NT2/D1 (cell line): ENCODE data around the gene PURB.
"Not testable (repeated sequence)": the region's sequence is repeated elsewhere in the genome, so short reads cannot be mapped to it uniquely, and the experiment has no call there.

Experiments used
- DNase-seq: peaks from one replicate; pipeline ENCODE4 v3.0.0-alpha.2; 2011; ENCODE audit warnings: low read depth, low spot score
- H3K27me3 ChIP-seq: 2 replicates; pipeline ENCODE4 v1.6.0; 2011; ENCODE audit warnings: mild to moderate bottlenecking; ENCODE audit not compliant: insufficient read length, insufficient read depth
- H3K36me3 ChIP-seq: 2 replicates; pipeline ENCODE4 v1.6.1; 2011; ENCODE audit warnings: mild to moderate bottlenecking, low read length, mixed read lengths; ENCODE audit not compliant: insufficient read depth, insufficient read length
- H3K4me1 ChIP-seq: 2 replicates; pipeline ENCODE4 v1.5.1; 2011; ENCODE audit not compliant: insufficient read depth, insufficient read length
- H3K4me3 ChIP-seq: 2 replicates; pipeline ENCODE4 v1.5.1; 2011; ENCODE audit warnings: low read depth; ENCODE audit not compliant: insufficient read length
- H3K9ac ChIP-seq: 2 replicates; pipeline ENCODE4 v1.6.0; 2011; ENCODE audit warnings: low read depth; ENCODE audit not compliant: insufficient read length
- H3K9me3 ChIP-seq: 2 replicates; pipeline ENCODE4 v1.5.1; 2011; ENCODE audit warnings: mild to moderate bottlenecking, low read length; ENCODE audit not compliant: insufficient read depth
- SUZ12 ChIP-seq: IDR thresholded peaks from 2 replicates; pipeline ENCODE4 v1.6.1; 2011; ENCODE audit not compliant: insufficient read length, insufficient read depth; ENCODE audit errors: extremely low read depth
- YY1 ChIP-seq: IDR thresholded peaks from 2 replicates; pipeline ENCODE4 v1.6.1; 2011; ENCODE audit not compliant: insufficient read length, insufficient read depth
- ZNF274 ChIP-seq: IDR thresholded peaks from 2 replicates; pipeline ENCODE4 v1.6.1; 2011; ENCODE audit warnings: mild to moderate bottlenecking, low read depth, low read length

PURB gene

GRCh38 chr7:44867073-44867995, 18.0 kb downstream of the PURB start:
- Histone ChIP-seq H3K4me1 (no peaks in the 10 kb centered on the region), H3K36me3 (no peaks in the 10 kb centered on the region), H3K9me3 (peaks cover 22% of the 10 kb centered on the region; the same call in 1 of the 2 replicates), H3K9ac (no peak overlapping the region), H3K4me3 (no peak overlapping the region), H3K27me3 (no peaks in the 10 kb centered on the region)
- no peak for DNase-seq
- TF ChIP-seq ZNF274: no peak
- TF ChIP-seq YY1: no peak
- TF ChIP-seq SUZ12: no peak

- H3K9ac ChIP-seq, H3K9me3 ChIP-seq, H3K4me3 ChIP-seq, H3K4me1 ChIP-seq, DNase-seq, H3K36me3 ChIP-seq, H3K27me3 ChIP-seq: not testable (repeated sequence)
Measured at GRCh38 chr7:44861949-44862348, 23.4 kb downstream of the PURB start.

- TF ChIP-seq SUZ12 (no peak), YY1 (no peak), ZNF274 (no peak)
- no peaks in the 10 kb centered on the region for H3K9me3 ChIP-seq
- H3K4me3 ChIP-seq: no peak overlapping the region
- H3K36me3 ChIP-seq: no peaks in the 10 kb centered on the region
- no peaks in the 10 kb centered on the region for H3K4me1 ChIP-seq
- no peaks in the 10 kb centered on the region for H3K27me3 ChIP-seq
- H3K9ac ChIP-seq: no peak overlapping the region
- no peak for DNase-seq
Measured at GRCh38 chr7:44858161-44858560, 27.2 kb downstream of the PURB start.

- Histone ChIP-seq H3K4me1 (no peaks in the 10 kb centered on the region), H3K9ac (no peak overlapping the region), H3K9me3 (no peaks in the 10 kb centered on the region), H3K4me3 (no peak overlapping the region), H3K27me3 (no peaks in the 10 kb centered on the region), H3K36me3 (no peaks in the 10 kb centered on the region)
- no peak for DNase-seq
- TF ChIP-seq YY1 (no peak), SUZ12 (no peak), ZNF274 (no peak)
Measured at GRCh38 chr7:44854644-44855364, 30.5 kb downstream of the PURB start.

GRCh38 chr7:44853391-44853790, 31.9 kb downstream of the PURB start:
- TF ChIP-seq ZNF274: no peak
- no peak for TF ChIP-seq YY1
- TF ChIP-seq SUZ12: no peak
- no peaks in the 10 kb centered on the region for H3K4me1 ChIP-seq
- no peak overlapping the region for H3K4me3 ChIP-seq
- no peak overlapping the region for H3K9ac ChIP-seq
- H3K27me3 ChIP-seq: no peaks in the 10 kb centered on the region
- no peak for DNase-seq
- no peaks in the 10 kb centered on the region for H3K36me3 ChIP-seq
- no peaks in the 10 kb centered on the region for H3K9me3 ChIP-seq

GRCh38 chr7:44852590-44852989, 32.7 kb downstream of the PURB start:
- DNase-seq: no peak
- no peak for TF ChIP-seq SUZ12
- no peak for TF ChIP-seq YY1
- TF ChIP-seq ZNF274: no peak
- Histone ChIP-seq H3K9me3 (no peaks in the 10 kb centered on the region), H3K27me3 (no peaks in the 10 kb centered on the region), H3K36me3 (no peaks in the 10 kb centered on the region), H3K4me1 (no peaks in the 10 kb centered on the region), H3K9ac (no peak overlapping the region), H3K4me3 (no peak overlapping the region)

- H3K4me3 ChIP-seq: no peak overlapping the region
- H3K36me3 ChIP-seq: no peaks in the 10 kb centered on the region
- no peaks in the 10 kb centered on the region for H3K4me1 ChIP-seq
- no peaks in the 10 kb centered on the region for H3K9me3 ChIP-seq
- no peak for DNase-seq
- no peak overlapping the region for H3K9ac ChIP-seq
- no peaks in the 10 kb centered on the region for H3K27me3 ChIP-seq
- TF ChIP-seq YY1 (no peak), SUZ12 (no peak), ZNF274 (no peak)
Measured at GRCh38 chr7:44849885-44850544, 35.3 kb downstream of the PURB start.
